ENCODE measurements around the gene RPL31.
A peak's percentile ranks its signal among the peaks of the same experiment; 100 is the strongest.

The RPL31 gene

GRCh38 chr2:101001691-101002561 is at the start of gene RPL31:
TSS of gene RPL31 (plus strand) at chr2:101002289. CDS start at chr2:101002702, 413 bp downstream.
- Histone ChIP-seq H3K4me1 (ENCODE audit: insufficient read depth, insufficient read length) (peaks cover 7% of the 10 kb centered on the region), H3K9me3 (ENCODE audit: insufficient read depth, low read length) (no peaks in the 10 kb centered on the region), H3K36me3 (ENCODE audit: insufficient read depth, insufficient read length, low read length) (peaks cover 47% of the 10 kb centered on the region), H3K4me3 (ENCODE audit: insufficient read length, low read depth) (peak within 1 kb of the TSS; percentile 97), H3K9ac (ENCODE audit: insufficient read length, low read depth) (peak within 1 kb of the TSS; percentile 98), H3K27me3 (ENCODE audit: insufficient read depth, insufficient read length) (peaks cover 4% of the 10 kb centered on the region)
- no peak for TF ChIP-seq SUZ12 (IDR thresholded peaks at IDR 0.05; ENCODE audit: extremely low read depth, insufficient read depth, insufficient read length)
- TF ChIP-seq ZNF274 (IDR thresholded peaks at IDR 0.05; ENCODE audit: low read depth, low read length): no peak
- no peak for TF ChIP-seq YY1 (IDR thresholded peaks at IDR 0.05; ENCODE audit: insufficient read depth, insufficient read length)
- DNase-seq (ENCODE audit: low read depth, low spot score): peak; percentile 96

- Histone ChIP-seq H3K4me3 (ENCODE audit: insufficient read length, low read depth) (no peak overlapping the region), H3K9ac (ENCODE audit: insufficient read length, low read depth) (no peak overlapping the region), H3K36me3 (ENCODE audit: insufficient read depth, insufficient read length, low read length) (no peaks in the 10 kb centered on the region), H3K27me3 (ENCODE audit: insufficient read depth, insufficient read length) (no peaks in the 10 kb centered on the region), H3K4me1 (ENCODE audit: insufficient read depth, insufficient read length) (no peaks in the 10 kb centered on the region), H3K9me3 (ENCODE audit: insufficient read depth, low read length) (no peaks in the 10 kb centered on the region)
- DNase-seq (ENCODE audit: low read depth, low spot score): no peak
- TF ChIP-seq SUZ12 (IDR thresholded peaks at IDR 0.05; ENCODE audit: extremely low read depth, insufficient read depth, insufficient read length) (no peak), ZNF274 (IDR thresholded peaks at IDR 0.05; ENCODE audit: low read depth, low read length) (no peak), YY1 (IDR thresholded peaks at IDR 0.05; ENCODE audit: insufficient read depth, insufficient read length) (no peak)
Measured at GRCh38 chr2:100952512-100952911, 49.6 kb upstream of the RPL31 start.

GRCh38 chr2:100953406-100954043 is 48.6 kb upstream of the RPL31 start:
- Histone ChIP-seq H3K9me3 (ENCODE audit: insufficient read depth, low read length) (no peaks in the 10 kb centered on the region), H3K4me1 (ENCODE audit: insufficient read depth, insufficient read length) (no peaks in the 10 kb centered on the region), H3K36me3 (ENCODE audit: insufficient read depth, insufficient read length, low read length) (no peaks in the 10 kb centered on the region), H3K9ac (ENCODE audit: insufficient read length, low read depth) (no peak overlapping the region), H3K4me3 (ENCODE audit: insufficient read length, low read depth) (no peak overlapping the region), H3K27me3 (ENCODE audit: insufficient read depth, insufficient read length) (no peaks in the 10 kb centered on the region)
- TF ChIP-seq ZNF274 (IDR thresholded peaks at IDR 0.05; ENCODE audit: low read depth, low read length) (no peak), SUZ12 (IDR thresholded peaks at IDR 0.05; ENCODE audit: extremely low read depth, insufficient read depth, insufficient read length) (no peak), YY1 (IDR thresholded peaks at IDR 0.05; ENCODE audit: insufficient read depth, insufficient read length) (no peak)
- no peak for DNase-seq (ENCODE audit: low read depth, low spot score)

GRCh38 chr2:100954044-100954420 is 48.1 kb upstream of the RPL31 start:
- TF ChIP-seq SUZ12 (IDR thresholded peaks at IDR 0.05; ENCODE audit: extremely low read depth, insufficient read depth, insufficient read length): no peak
- no peak for TF ChIP-seq YY1 (IDR thresholded peaks at IDR 0.05; ENCODE audit: insufficient read depth, insufficient read length)
- no peak for TF ChIP-seq ZNF274 (IDR thresholded peaks at IDR 0.05; ENCODE audit: low read depth, low read length)
- Histone ChIP-seq H3K4me3 (ENCODE audit: insufficient read length, low read depth) (no peak overlapping the region), H3K9me3 (ENCODE audit: insufficient read depth, low read length) (no peaks in the 10 kb centered on the region), H3K9ac (ENCODE audit: insufficient read length, low read depth) (no peak overlapping the region), H3K4me1 (ENCODE audit: insufficient read depth, insufficient read length) (no peaks in the 10 kb centered on the region), H3K27me3 (ENCODE audit: insufficient read depth, insufficient read length) (no peaks in the 10 kb centered on the region), H3K36me3 (ENCODE audit: insufficient read depth, insufficient read length, low read length) (no peaks in the 10 kb centered on the region)
- no peak for DNase-seq (ENCODE audit: low read depth, low spot score)

GRCh38 chr2:100955226-100955625 is 46.9 kb upstream of the RPL31 start:
- Histone ChIP-seq H3K9ac (ENCODE audit: insufficient read length, low read depth) (no peak overlapping the region), H3K4me3 (ENCODE audit: insufficient read length, low read depth) (no peak overlapping the region), H3K4me1 (ENCODE audit: insufficient read depth, insufficient read length) (no peaks in the 10 kb centered on the region), H3K36me3 (ENCODE audit: insufficient read depth, insufficient read length, low read length) (no peaks in the 10 kb centered on the region), H3K9me3 (ENCODE audit: insufficient read depth, low read length) (no peaks in the 10 kb centered on the region), H3K27me3 (ENCODE audit: insufficient read depth, insufficient read length) (no peaks in the 10 kb centered on the region)
- TF ChIP-seq SUZ12 (IDR thresholded peaks at IDR 0.05; ENCODE audit: extremely low read depth, insufficient read depth, insufficient read length): no peak
- TF ChIP-seq YY1 (IDR thresholded peaks at IDR 0.05; ENCODE audit: insufficient read depth, insufficient read length): no peak
- TF ChIP-seq ZNF274 (IDR thresholded peaks at IDR 0.05; ENCODE audit: low read depth, low read length): no peak
- DNase-seq (ENCODE audit: low read depth, low spot score): no peak

GRCh38 chr2:100956081-100956480 is 46.0 kb upstream of the RPL31 start:
- Histone ChIP-seq H3K36me3 (ENCODE audit: insufficient read depth, insufficient read length, low read length) (no peaks in the 10 kb centered on the region), H3K4me1 (ENCODE audit: insufficient read depth, insufficient read length) (no peaks in the 10 kb centered on the region), H3K9me3 (ENCODE audit: insufficient read depth, low read length) (no peaks in the 10 kb centered on the region), H3K27me3 (ENCODE audit: insufficient read depth, insufficient read length) (no peaks in the 10 kb centered on the region), H3K4me3 (ENCODE audit: insufficient read length, low read depth) (no peak overlapping the region), H3K9ac (ENCODE audit: insufficient read length, low read depth) (no peak overlapping the region)
- no peak for DNase-seq (ENCODE audit: low read depth, low spot score)
- TF ChIP-seq ZNF274 (IDR thresholded peaks at IDR 0.05; ENCODE audit: low read depth, low read length): no peak
- TF ChIP-seq SUZ12 (IDR thresholded peaks at IDR 0.05; ENCODE audit: extremely low read depth, insufficient read depth, insufficient read length): no peak
- no peak for TF ChIP-seq YY1 (IDR thresholded peaks at IDR 0.05; ENCODE audit: insufficient read depth, insufficient read length)

GRCh38 chr2:100957996-100958653 is 44.0 kb upstream of the RPL31 start:
- DNase-seq (ENCODE audit: low read depth, low spot score): no peak
- H3K9ac ChIP-seq (ENCODE audit: insufficient read length, low read depth): no peak overlapping the region
- H3K4me3 ChIP-seq (ENCODE audit: insufficient read length, low read depth): no peak overlapping the region
- H3K27me3 ChIP-seq (ENCODE audit: insufficient read depth, insufficient read length): no peaks in the 10 kb centered on the region
- TF ChIP-seq ZNF274 (IDR thresholded peaks at IDR 0.05; ENCODE audit: low read depth, low read length) (no peak), SUZ12 (IDR thresholded peaks at IDR 0.05; ENCODE audit: extremely low read depth, insufficient read depth, insufficient read length) (no peak), YY1 (IDR thresholded peaks at IDR 0.05; ENCODE audit: insufficient read depth, insufficient read length) (no peak)
- H3K9me3 ChIP-seq (ENCODE audit: insufficient read depth, low read length): no peaks in the 10 kb centered on the region
- no peaks in the 10 kb centered on the region for H3K4me1 ChIP-seq (ENCODE audit: insufficient read depth, insufficient read length)
- H3K36me3 ChIP-seq (ENCODE audit: insufficient read depth, insufficient read length, low read length): no peaks in the 10 kb centered on the region

Measured in NT2/D1 (cell line).